Lower leg skin (tissue), 4 donors: ENCODE results near the gene TBATA. TPM values are rescaled to one million over a fixed set of nuclear protein-coding genes. Genes with fewer than 3 reads are reported as not detected.

Source experiments
- DNase-seq, 2 donors: peaks; one replicate each; pipeline ENCODE4 v3.0.0-alpha.2; 2019; ENCODE audit warnings: low spot score in 2 of 2
- H3K4me3 ChIP-seq: fragments of 200-600 bp; sonication (generic); 2 replicates; pipeline ENCODE4 v1.5.1; 2017; ENCODE audit warnings: mild to moderate bottlenecking, low read depth; ENCODE audit not compliant: poor library complexity, severe bottlenecking
- POLR2A ChIP-seq, 2 donors: fragments of 450-650 bp; IDR thresholded peaks; one replicate each; pipeline ENCODE4 v1.6.1; 2016 to 2017; ENCODE audit warnings: antibody characterized with exemption in 2 of 2, mild to moderate bottlenecking in 1 of 2, moderate library complexity in 1 of 2
- WGBS, 2 donors: methylation state at CpG; one replicate each; pipeline ENCODE4 v1.1.5; 2018; 5-methylcytosine and 5-hydroxymethylcytosine counted together
- intact Hi-C: fragments of 100-400 bp; cut with DNase I; formaldehyde crosslinking; loops from one replicate; pipeline ENCODE4 v1.15.0; 2023; ENCODE audit warnings: low total_unique reads
- total RNA-seq, 4 donors: library from RNA; depleted of rRNA; stranded (reverse); fragments of >200 nt; gene quantifications; one replicate each; pipeline ENCODE4 v1.1.0, GENCODE V29; 2016
- TF ChIP-seq, protein P1 (sequence below), 3 donors: fragments of 450-650 bp; IDR thresholded peaks; one replicate each; pipeline ENCODE4 v1.5.1; 2016; ENCODE audit warnings: antibody characterized with exemption in 3 of 3, mild to moderate bottlenecking in 3 of 3, moderate library complexity in 2 of 3

TBATA gene
- total RNA-seq, 4 donors from 2014 or later: not detected

- H3K4me3 ChIP-seq: no peak overlapping the region
- WGBS, 2 donors: 86 to 89% methylated on average over 13 of the region's 13 CpGs
- TF ChIP-seq, protein P1, sequence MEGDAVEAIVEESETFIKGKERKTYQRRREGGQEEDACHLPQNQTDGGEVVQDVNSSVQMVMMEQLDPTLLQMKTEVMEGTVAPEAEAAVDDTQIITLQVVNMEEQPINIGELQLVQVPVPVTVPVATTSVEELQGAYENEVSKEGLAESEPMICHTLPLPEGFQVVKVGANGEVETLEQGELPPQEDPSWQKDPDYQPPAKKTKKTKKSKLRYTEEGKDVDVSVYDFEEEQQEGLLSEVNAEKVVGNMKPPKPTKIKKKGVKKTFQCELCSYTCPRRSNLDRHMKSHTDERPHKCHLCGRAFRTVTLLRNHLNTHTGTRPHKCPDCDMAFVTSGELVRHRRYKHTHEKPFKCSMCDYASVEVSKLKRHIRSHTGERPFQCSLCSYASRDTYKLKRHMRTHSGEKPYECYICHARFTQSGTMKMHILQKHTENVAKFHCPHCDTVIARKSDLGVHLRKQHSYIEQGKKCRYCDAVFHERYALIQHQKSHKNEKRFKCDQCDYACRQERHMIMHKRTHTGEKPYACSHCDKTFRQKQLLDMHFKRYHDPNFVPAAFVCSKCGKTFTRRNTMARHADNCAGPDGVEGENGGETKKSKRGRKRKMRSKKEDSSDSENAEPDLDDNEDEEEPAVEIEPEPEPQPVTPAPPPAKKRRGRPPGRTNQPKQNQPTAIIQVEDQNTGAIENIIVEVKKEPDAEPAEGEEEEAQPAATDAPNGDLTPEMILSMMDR (IDR thresholded peaks at IDR 0.05): no peak
- TF ChIP-seq POLR2A (IDR thresholded peaks at IDR 0.05): no peak
- intact Hi-C loops: no loop called here
- no peak for DNase-seq
These were observed 27.3 kb downstream of the TBATA start for GRCh38 chr10:70757856-70758255.

DNA sequence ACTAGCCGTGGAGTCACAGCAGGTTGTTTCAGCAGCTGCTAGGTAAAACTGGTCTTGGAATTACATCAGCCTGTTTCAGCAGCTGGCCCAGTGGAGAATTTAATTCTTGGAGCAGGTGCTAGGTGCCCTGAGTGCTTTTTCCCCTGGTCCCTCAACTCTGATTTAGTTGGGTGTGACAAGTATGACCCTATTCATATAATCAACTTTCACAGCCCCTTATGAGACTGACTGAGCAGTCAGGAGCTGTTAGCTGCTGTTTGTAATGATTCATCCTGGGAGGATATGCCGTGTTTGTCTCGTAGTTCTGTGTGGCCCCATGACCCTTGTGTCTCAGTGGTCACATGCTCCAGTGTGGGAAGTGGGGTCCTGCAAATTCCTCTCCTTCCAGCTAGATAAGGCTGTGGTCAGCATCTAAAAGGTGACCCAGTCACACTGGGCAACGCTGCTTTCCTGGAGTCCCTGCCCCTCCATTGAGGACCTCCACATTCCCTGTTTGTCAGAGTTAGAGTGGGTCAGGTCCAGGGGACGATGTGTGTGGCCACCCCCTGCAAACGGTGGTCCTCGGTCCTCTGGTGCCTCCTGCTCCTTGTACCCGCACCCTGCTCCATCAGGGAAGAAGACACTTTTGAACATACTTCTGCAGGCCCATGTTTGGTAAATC, 28.3 kb downstream of the TBATA start:
- intact Hi-C loops: no loop called here
- no peak for TF ChIP-seq POLR2A (IDR thresholded peaks at IDR 0.05)
- TF ChIP-seq, protein P1 (IDR thresholded peaks at IDR 0.05): no peak
- no peak overlapping the region for H3K4me3 ChIP-seq
- WGBS, 2 donors: 84 to 93% methylated on average over 7 to 8 of the region's 8 CpGs
- no peak for DNase-seq

DNA sequence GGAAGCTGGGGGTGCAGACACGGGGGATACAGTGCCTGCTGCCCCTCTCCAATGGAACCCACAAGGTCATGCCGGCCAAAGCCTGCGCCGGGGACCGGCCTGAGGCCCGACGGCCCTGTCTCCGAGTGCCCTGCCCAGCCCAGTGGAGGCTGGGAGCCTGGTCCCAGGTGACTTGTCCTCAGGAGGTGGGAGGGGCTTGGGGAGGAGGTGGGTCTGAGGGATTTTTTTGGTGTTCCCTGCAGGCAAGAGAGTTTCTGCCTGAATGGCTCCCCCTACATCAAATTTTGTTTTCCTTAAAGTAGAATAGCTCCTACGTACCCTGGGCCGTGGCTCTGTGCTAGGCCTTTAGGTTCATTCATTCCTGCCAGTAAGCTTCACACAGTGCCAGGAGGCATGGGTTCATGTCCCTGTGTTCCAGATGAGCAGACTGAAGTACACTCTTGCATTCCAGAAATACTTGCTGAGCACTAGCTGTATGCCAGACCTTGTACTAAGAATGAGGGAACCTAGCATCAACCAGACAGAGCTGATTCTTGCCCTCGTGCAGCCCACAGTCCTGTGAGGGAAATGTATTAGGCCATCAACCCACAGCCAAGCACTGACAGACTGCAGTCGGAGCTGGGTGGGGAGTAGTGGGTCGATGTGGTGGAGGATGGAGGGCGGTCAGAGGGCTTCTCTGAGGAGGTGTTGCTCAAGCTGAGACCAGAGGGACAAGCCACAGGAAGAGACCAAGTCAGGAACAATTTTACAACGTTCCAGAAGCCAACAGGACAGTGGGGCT, 31.1 kb downstream of the TBATA start:
- DNase-seq: no peak
- no peak overlapping the region for H3K4me3 ChIP-seq
- 80 to 83% methylated on average over 8 to 15 of the region's 15 CpGs for WGBS, 2 donors
- intact Hi-C loops: no loop called here
- no peak for TF ChIP-seq POLR2A (IDR thresholded peaks at IDR 0.05)
- TF ChIP-seq, protein P1 (IDR thresholded peaks at IDR 0.05): no peak

DNA sequence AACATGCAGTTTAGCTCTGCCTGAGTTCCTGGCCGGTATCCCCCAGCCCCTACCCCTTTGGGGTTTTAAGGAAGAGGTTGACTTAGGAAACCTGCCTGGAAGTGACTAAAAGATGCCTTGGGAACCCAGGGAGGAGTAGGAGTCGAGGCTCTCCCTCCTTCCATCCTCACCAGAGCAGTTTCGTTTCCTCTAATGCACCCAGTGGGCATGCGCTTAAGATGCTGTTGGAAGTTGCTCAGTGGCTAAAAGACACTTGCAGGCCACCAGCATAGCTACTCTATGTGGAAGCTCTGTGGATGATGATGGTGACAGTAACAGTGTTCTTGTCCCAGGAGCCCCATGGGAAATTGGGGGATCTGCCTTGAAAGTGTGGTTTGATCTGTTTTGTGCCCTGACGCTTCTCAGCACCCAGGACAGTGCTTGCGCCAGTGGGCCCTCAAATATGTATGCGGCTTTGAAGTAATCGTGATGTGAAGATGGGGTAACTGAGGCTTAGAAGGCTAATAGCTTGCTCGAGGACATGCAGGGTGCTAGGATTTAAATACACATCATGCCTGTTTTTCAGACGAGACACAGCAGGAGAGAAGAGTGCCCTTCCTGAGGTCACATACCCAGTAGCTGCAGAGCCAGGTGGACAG, 32.0 kb downstream of the TBATA start:
- intact Hi-C loops: no loop called here
- WGBS, 2 donors: 92% methylated on average over 10 of the region's 10 CpGs
- TF ChIP-seq, protein P1 (IDR thresholded peaks at IDR 0.05): no peak
- TF ChIP-seq POLR2A (IDR thresholded peaks at IDR 0.05): no peak
- no peak overlapping the region for H3K4me3 ChIP-seq
- DNase-seq: no peak

DNA sequence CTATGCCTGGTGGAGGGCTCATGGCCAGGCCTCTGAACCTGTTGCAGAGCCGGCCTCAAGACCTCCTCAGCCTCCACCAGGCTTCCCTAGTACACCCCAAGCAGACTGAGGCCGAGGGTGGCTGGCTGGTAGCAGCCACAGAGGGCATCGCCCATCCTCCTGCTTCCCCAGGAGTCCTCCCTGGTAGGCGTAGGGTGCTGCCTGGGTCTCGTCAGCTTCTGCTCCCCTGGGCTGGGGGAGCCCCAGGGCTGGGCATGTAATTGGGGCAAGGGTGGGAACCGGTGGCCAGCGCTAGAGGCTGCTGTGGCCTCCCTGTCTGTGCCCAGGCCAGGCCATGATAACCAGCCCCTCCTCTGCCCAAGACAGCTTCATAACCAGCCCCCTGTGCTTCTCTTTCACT, 32.6 kb downstream of the TBATA start:
- H3K4me3 ChIP-seq: no peak overlapping the region
- no peak for TF ChIP-seq POLR2A (IDR thresholded peaks at IDR 0.05)
- TF ChIP-seq, protein P1 (IDR thresholded peaks at IDR 0.05): no peak
- no peak for DNase-seq
- WGBS, 2 donors: 87 to 98% methylated on average over 6 to 7 of the region's 7 CpGs
- intact Hi-C loops: no loop called here
